GM18520 (cell line): ENCODE results near the gene SPSB1.

Experiments
- ATAC-seq: cut with Tn5 transposase; IDR thresholded peaks from one replicate; pipeline ENCODE4 v1.9.1; 2021; ENCODE audit not compliant: unreplicated experiment

Gene SPSB1

GRCh38 chr1:9317591-9318417 lies 25.1 kb downstream of the SPSB1 start:
- ATAC-seq: no peak

- ATAC-seq: no peak
Observed at GRCh38 chr1:9319208-9319788, 26.6 kb downstream of the SPSB1 start.

GRCh38 chr1:9319789-9320519 lies 27.3 kb downstream of the SPSB1 start:
- no peak for ATAC-seq

- no peak for ATAC-seq
Observed at GRCh38 chr1:9320520-9321479, 28.1 kb downstream of the SPSB1 start.

GRCh38 chr1:9321480-9321849 lies 28.8 kb downstream of the SPSB1 start:
- ATAC-seq: no peak

- no peak for ATAC-seq
Observed at GRCh38 chr1:9321986-9322660, 29.4 kb downstream of the SPSB1 start.

- no peak for ATAC-seq
Observed at GRCh38 chr1:9322661-9323244, 30.1 kb downstream of the SPSB1 start.

GRCh38 chr1:9324246-9325096 lies 31.8 kb downstream of the SPSB1 start:
- no peak for ATAC-seq

- no peak for ATAC-seq
Observed at GRCh38 chr1:9326596-9326995, 33.9 kb downstream of the SPSB1 start.

GRCh38 chr1:9328201-9328600 lies 35.5 kb downstream of the SPSB1 start:
- ATAC-seq: no peak

GRCh38 chr1:9328715-9329114 lies 36.0 kb downstream of the SPSB1 start:
- no peak for ATAC-seq

- ATAC-seq: no peak
Observed at GRCh38 chr1:9331016-9331415, 38.3 kb downstream of the SPSB1 start.

GRCh38 chr1:9331558-9332346 lies 39.1 kb downstream of the SPSB1 start:
- ATAC-seq: no peak

- no peak for ATAC-seq
Observed at GRCh38 chr1:9332513-9333143, 39.9 kb downstream of the SPSB1 start.

GRCh38 chr1:9338397-9339246 lies 45.9 kb downstream of the SPSB1 start:
- ATAC-seq: no peak

GRCh38 chr1:9340172-9340854 lies 47.6 kb downstream of the SPSB1 start:
- no peak for ATAC-seq
